GM12801 (cell line): ENCODE measurements around the gene CEP41.

Source experiments
- TF ChIP-seq, protein P1 (sequence below): IDR thresholded peaks from one replicate; pipeline ENCODE4 v1.5.1; 2011; ENCODE audit warnings: control low read depth; ENCODE audit not compliant: insufficient read length; ENCODE audit errors: extremely low read depth

CEP41 gene

GRCh38 chr7:130350945-130351790, 89.6 kb downstream of the CEP41 start:
- TF ChIP-seq, protein P1, sequence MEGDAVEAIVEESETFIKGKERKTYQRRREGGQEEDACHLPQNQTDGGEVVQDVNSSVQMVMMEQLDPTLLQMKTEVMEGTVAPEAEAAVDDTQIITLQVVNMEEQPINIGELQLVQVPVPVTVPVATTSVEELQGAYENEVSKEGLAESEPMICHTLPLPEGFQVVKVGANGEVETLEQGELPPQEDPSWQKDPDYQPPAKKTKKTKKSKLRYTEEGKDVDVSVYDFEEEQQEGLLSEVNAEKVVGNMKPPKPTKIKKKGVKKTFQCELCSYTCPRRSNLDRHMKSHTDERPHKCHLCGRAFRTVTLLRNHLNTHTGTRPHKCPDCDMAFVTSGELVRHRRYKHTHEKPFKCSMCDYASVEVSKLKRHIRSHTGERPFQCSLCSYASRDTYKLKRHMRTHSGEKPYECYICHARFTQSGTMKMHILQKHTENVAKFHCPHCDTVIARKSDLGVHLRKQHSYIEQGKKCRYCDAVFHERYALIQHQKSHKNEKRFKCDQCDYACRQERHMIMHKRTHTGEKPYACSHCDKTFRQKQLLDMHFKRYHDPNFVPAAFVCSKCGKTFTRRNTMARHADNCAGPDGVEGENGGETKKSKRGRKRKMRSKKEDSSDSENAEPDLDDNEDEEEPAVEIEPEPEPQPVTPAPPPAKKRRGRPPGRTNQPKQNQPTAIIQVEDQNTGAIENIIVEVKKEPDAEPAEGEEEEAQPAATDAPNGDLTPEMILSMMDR = no peak

DNA sequence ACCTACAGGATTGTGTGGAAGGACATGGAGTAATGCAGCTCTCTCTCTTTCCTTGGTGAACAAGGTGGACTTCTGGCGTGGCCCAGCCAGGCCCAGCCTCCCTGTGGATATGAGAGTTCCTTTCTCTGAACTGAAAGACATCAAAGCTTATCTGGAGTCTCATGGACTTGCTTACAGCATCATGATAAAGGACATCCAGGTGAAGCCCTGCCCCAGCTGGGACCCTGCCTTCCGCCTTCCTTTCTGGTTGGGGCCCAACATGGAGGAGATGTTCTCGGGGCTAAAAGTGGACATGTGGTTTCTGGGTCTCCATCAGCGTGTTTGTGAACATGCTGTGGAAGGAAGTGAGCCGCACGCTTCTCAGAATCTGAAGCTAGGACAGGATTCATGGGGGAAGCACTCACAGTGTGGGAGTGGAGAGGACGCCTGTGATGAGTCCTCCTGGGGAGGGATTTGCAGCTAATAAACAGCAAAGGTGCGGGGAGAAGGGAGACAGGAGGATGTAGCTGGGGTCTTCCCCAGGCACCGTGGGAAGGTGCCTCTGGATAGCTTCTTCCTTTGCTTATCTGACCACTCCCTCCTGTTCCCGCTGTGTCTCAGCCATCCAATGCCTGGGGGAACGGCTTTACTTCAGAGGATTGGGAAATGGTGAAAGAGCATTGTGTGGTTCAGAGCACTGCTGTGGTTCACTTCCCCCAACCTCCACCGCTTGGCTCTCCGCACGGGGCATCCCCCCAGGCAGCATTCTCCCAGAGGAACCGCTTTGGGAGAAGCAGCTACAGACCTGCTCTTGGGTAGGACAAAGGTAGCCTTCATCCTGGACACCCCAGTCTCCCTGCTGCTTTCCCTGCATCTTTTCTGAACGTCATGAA, 90.7 kb downstream of the CEP41 start:
- TF ChIP-seq, protein P1 = no peak

GRCh38 chr7:130346941-130347340, 93.9 kb downstream of the CEP41 start:
- TF ChIP-seq, protein P1 = no peak

DNA sequence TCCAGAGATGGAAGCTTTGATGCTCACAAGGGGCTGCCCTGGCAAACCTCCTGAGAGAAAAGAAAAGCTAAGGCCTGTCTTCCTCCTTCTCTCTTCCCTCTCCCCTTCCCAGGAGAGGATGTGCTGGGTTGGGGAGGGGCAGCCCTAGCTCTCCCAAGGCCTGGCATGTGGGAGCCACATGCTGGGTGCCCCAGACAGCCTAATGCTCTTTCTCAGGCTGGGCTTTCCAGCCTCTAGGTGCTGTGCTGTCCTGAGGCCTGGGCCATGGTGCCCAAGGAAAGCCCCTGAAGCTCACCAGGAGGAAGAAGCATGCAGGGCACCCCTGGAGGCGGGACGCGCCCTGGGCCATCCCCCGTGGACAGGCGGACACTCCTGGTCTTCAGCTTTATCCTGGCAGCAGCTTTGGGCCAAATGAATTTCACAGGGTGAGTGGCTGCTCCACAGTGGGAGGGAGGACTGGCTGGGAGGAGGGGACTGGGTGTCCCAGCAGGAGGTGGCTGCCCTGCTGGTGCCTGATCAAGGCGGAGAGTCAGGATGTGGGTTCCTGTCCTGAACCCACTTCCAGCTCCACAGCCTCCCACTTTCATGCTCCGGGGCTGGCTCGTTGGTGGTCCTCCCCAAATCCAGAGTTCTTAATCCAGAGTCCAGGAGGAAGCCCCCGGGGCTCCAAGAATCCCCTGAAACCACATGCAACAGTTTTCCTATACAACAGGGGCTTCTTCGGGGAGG, 94.5 kb downstream of the CEP41 start:
- TF ChIP-seq, protein P1 = no peak

DNA sequence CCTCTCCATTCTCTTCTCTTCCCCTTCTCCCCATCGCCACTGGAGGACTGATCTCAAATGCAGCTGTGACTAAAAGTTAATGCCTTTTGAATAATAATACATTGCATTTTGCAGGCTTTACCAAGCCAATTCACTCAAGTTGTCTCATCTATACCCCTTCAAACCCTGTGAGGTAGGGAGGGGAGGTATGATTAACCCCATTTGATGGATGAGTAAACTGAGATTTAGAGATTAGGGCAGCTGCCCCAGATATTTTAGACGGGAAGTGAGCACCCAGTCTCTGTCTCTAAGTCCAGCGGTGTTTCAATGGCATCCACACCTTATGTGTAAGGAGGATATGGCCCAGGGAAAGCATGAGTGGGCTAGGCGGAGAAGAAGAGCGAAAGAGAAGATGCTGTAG, 95.1 kb downstream of the CEP41 start:
- TF ChIP-seq, protein P1 = no peak

DNA sequence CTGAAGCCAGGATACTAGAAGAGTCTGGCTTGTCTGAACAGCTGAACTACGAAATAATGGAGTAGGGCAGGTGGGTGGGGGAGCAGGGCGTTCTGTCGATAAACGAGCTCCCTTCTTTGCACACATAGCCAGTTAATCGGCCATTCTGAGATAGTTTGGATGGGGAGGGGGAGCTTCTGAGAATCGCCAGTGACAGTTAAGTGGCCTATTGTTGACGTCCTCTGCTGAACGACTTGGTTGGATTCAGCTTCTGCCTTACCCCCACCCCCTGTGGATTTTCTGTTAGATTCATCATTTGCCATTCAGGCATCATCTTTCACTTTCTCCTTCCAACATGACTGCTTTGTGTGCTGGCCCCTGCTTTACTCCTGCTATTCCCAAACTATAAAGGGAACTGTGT, 95.7 kb downstream of the CEP41 start:
- TF ChIP-seq, protein P1 = no peak
